Esophagus muscularis mucosa (tissue), 4 donors: Measurements from ENCODE around the gene XYLT1.

ENCODE experiments used
- CTCF ChIP-seq, 3 experiments: fragments of 200-600 bp in 2 of 3; fragments of 450-650 bp in 1 of 3; sonication (generic) in 2 of 3; IDR thresholded peaks; one replicate each; pipeline ENCODE4 v1.5.1; 2017 to 2019; ENCODE audit warnings: antibody characterized with exemption in 3 of 3, mild to moderate bottlenecking in 2 of 3, moderate library complexity in 1 of 3
- EP300 ChIP-seq: sonication (generic); formaldehyde crosslinking; IDR thresholded peaks from one replicate; pipeline ENCODE4 v1.6.1; 2017; ENCODE audit warnings: antibody characterized with exemption
- POLR2A ChIP-seq: fragments of 450-650 bp; IDR thresholded peaks from one replicate; pipeline ENCODE4 v1.6.1; 2017; ENCODE audit warnings: antibody characterized with exemption, moderate library complexity, mild to moderate bottlenecking, low read depth
- POLR2AphosphoS5 ChIP-seq, 2 donors: sonication (generic); formaldehyde crosslinking; IDR thresholded peaks; one replicate each; pipeline ENCODE4 v1.6.1; 2017; ENCODE audit warnings: antibody characterized with exemption in 2 of 2

GRCh38 chr16:17283016-17283415 lies 187.7 kb downstream of the XYLT1 start:
- no peak for TF ChIP-seq POLR2A
- no peak for TF ChIP-seq CTCF (IDR thresholded peaks at IDR 0.05)
- no peak for TF ChIP-seq POLR2AphosphoS5 (IDR thresholded peaks at IDR 0.05)
- TF ChIP-seq EP300 = no peak
